WTC11 (cell line): ENCODE measurements around the gene CRAMP1. TPM values are rescaled to one million over a fixed set of nuclear protein-coding genes. Genes with fewer than 3 reads are reported as not detected.

Experiments used
- ATAC-seq: fragments of 200-7000 bp; cut with Tn5 transposase; 2 replicates; pipeline ENCODE4 v1.10.0; 2021; ENCODE audit warnings: mild to moderate bottlenecking, moderate library complexity
- CTCF ChIA-PET: fragments of 300-600 bp; sonication (Branson Sonifier 250); formaldehyde crosslinking; loops from one replicate; lab custom pipeline; 2021; ENCODE audit warnings: antibody characterized with exemption; lab: Charles Lee
- POLR2A ChIA-PET: fragments of 350-600 bp; sonication (Branson Sonifier 250); formaldehyde crosslinking; loops from one replicate; lab custom pipeline; 2021; ENCODE audit warnings: antibody characterized with exemption; lab: Charles Lee
- DNase-seq: peaks from one replicate; pipeline ENCODE4 v3.0.0; 2021; ENCODE audit warnings: low spot score
- H3K27ac Mint-ChIP-seq: 2 replicates; pipeline ENCODE4 v1.8.0; 2021; ENCODE audit warnings: mixed read lengths
- H3K27me3 Mint-ChIP-seq: 2 replicates; pipeline ENCODE4 v1.8.0; 2021; ENCODE audit warnings: low read depth, mild to moderate bottlenecking, moderate library complexity, mixed read lengths
- H3K36me3 Mint-ChIP-seq: 2 replicates; pipeline ENCODE4 v1.8.0; 2021; ENCODE audit warnings: mixed read lengths
- H3K4me1 Mint-ChIP-seq: 2 replicates; pipeline ENCODE4 v1.8.0; 2022; ENCODE audit warnings: mixed read lengths
- H3K4me3 Mint-ChIP-seq: 2 replicates; pipeline ENCODE4 v1.8.0; 2021; ENCODE audit warnings: mild to moderate bottlenecking, moderate library complexity, mixed read lengths
- H3K9me3 Mint-ChIP-seq: 2 replicates; pipeline ENCODE4 v1.8.0; 2021; ENCODE audit warnings: mixed read lengths
- ERG ChIP-seq: fragments of 250-450 bp; sonication (Bioruptor Pico); IDR thresholded peaks from 2 replicates; pipeline ENCODE4 v1.8.0; 2021; ENCODE audit warnings: mild to moderate bottlenecking
- ESRRA ChIP-seq: sonication (generic); formaldehyde crosslinking; IDR thresholded peaks from 2 replicates; pipeline ENCODE4 v1.8.1; 2022; ENCODE audit warnings: mild to moderate bottlenecking, missing genetic modification reagents, borderline replicate concordance
- FOXK1 ChIP-seq: sonication (generic); formaldehyde crosslinking; IDR thresholded peaks from 2 replicates; pipeline ENCODE4 v1.8.0; 2022; ENCODE audit warnings: mild to moderate bottlenecking, moderate library complexity, missing genetic modification reagents
- FOXP1 ChIP-seq: sonication (generic); formaldehyde crosslinking; IDR thresholded peaks from 2 replicates; pipeline ENCODE4 v1.8.0; 2022; ENCODE audit warnings: missing genetic modification reagents, mild to moderate bottlenecking, moderate library complexity, borderline replicate concordance
- GABPB1 ChIP-seq: sonication (generic); formaldehyde crosslinking; IDR thresholded peaks from 2 replicates; pipeline ENCODE4 v1.8.1; 2023; ENCODE audit warnings: mild to moderate bottlenecking, missing genetic modification reagents
- MYBL2 ChIP-seq: sonication (generic); formaldehyde crosslinking; IDR thresholded peaks from 2 replicates; pipeline ENCODE4 v1.8.1; 2023; ENCODE audit warnings: mild to moderate bottlenecking, moderate library complexity, missing genetic modification reagents
- NFYB ChIP-seq: sonication (generic); formaldehyde crosslinking; conservative IDR thresholded peaks from 2 replicates; pipeline ENCODE4 v1.8.0; 2022; ENCODE audit warnings: low read depth, missing genetic modification reagents
- SP1 ChIP-seq: sonication (generic); formaldehyde crosslinking; conservative IDR thresholded peaks from 2 replicates; pipeline ENCODE4 v1.8.1; 2022; ENCODE audit warnings: missing genetic modification reagents
- TEAD4 ChIP-seq: sonication (generic); formaldehyde crosslinking; IDR thresholded peaks from 2 replicates; pipeline ENCODE4 v1.8.0; 2022; ENCODE audit warnings: mild to moderate bottlenecking, missing genetic modification reagents
- USF2 ChIP-seq: sonication (generic); formaldehyde crosslinking; IDR thresholded peaks from 2 replicates; pipeline ENCODE4 v1.8.1; 2023; ENCODE audit warnings: mild to moderate bottlenecking, missing genetic modification reagents, moderate library complexity
- ZNF138 ChIP-seq: sonication (generic); formaldehyde crosslinking; conservative IDR thresholded peaks from 2 replicates; pipeline ENCODE4 v1.8.1; 2022; ENCODE audit warnings: mild to moderate bottlenecking, moderate library complexity, missing genetic modification reagents
- ZNF219 ChIP-seq: sonication (generic); formaldehyde crosslinking; IDR thresholded peaks from 2 replicates; pipeline ENCODE4 v1.8.0; 2023; ENCODE audit warnings: missing genetic modification reagents, mild to moderate bottlenecking, borderline replicate concordance
- ZNF263 ChIP-seq: sonication (generic); formaldehyde crosslinking; IDR thresholded peaks from 2 replicates; pipeline ENCODE4 v1.8.1; 2022; ENCODE audit warnings: low read depth, mild to moderate bottlenecking, moderate library complexity, missing genetic modification reagents
- ZNF396 ChIP-seq: fragments of 250-450 bp; sonication (Bioruptor Pico); IDR thresholded peaks from 2 replicates; pipeline ENCODE4 v1.8.0; 2021; ENCODE audit warnings: mild to moderate bottlenecking, moderate library complexity, borderline replicate concordance
- ZNF512 ChIP-seq: sonication (generic); formaldehyde crosslinking; IDR thresholded peaks from 2 replicates; pipeline ENCODE4 v1.8.1; 2022; ENCODE audit warnings: missing genetic modification reagents, borderline replicate concordance
- total RNA-seq: library from RNA; stranded (reverse); gene quantifications from 3 replicates; pipeline ENCODE4 v1.2.3, GENCODE V29; 2021
- TF ChIP-seq, protein P1 (sequence below): sonication (generic); formaldehyde crosslinking; IDR thresholded peaks from 2 replicates; pipeline ENCODE4 v1.8.1; 2023; ENCODE audit warnings: mild to moderate bottlenecking, missing genetic modification reagents, moderate library complexity
- TF ChIP-seq, protein P2 (sequence below): sonication (generic); formaldehyde crosslinking; IDR thresholded peaks from 2 replicates; pipeline ENCODE4 v1.8.0; 2023; ENCODE audit warnings: mild to moderate bottlenecking, missing genetic modification reagents

CRAMP1 gene
- total RNA-seq, 1 experiment from 2014 or later, result 27.4 TPM

- ChIA-PET CTCF (interaction anchor here (1.5 kb wide), 1 partner anchor 54 kb away, joined by 4 read pairs; no protein-coding TSS in a partner anchor), POLR2A (no interaction called here)
- ATAC-seq (no peak), DNase-seq (no peak)
- TF ChIP-seq USF2 (CRISPR knock-in tag), result no peak
- H3K4me1 Mint-ChIP-seq, result no peaks in the 10 kb centered on the region
- H3K36me3 Mint-ChIP-seq, result peaks cover 72% of the 10 kb centered on the region
- no peak overlapping the region for H3K4me3 Mint-ChIP-seq
- H3K27me3 Mint-ChIP-seq, result no peaks in the 10 kb centered on the region
- no peaks in the 10 kb centered on the region for H3K9me3 Mint-ChIP-seq
- no peak overlapping the region for H3K27ac Mint-ChIP-seq
Measured at GRCh38 chr16:1669698-1670097, 57.5 kb downstream of the CRAMP1 start.

DNA sequence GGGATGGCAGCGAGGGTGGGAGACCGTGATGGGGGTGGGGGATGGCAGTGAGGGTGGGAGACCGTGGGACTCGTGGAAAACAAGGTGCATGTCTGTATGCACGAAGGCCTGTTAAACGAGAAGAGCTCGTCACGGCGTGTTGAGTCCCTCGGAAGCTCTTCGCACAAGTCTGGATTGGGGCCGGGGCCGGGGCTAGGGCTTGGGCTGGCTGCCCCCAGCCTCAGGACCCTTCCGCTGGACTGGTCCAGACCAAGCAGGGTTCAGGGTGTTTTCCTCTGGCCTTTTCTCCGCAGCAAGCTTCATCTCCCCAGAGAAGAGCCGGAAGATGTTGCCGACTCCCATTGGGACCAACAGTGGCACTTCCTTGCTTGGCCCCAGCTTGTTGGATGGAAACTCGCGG, 58.2 kb downstream of the CRAMP1 start:
- ChIA-PET POLR2A (no interaction called here), CTCF (interaction anchor here (1.5 kb wide), 1 partner anchor 53 kb away, joined by 4 read pairs; no protein-coding TSS in a partner anchor)
- H3K27me3 Mint-ChIP-seq, result no peaks in the 10 kb centered on the region
- no peaks in the 10 kb centered on the region for H3K9me3 Mint-ChIP-seq
- H3K27ac Mint-ChIP-seq, result no peak overlapping the region
- TF ChIP-seq FOXP1 (CRISPR knock-in tag) (no peak), GABPB1 (CRISPR knock-in tag) (no peak), NFYB (no peak), ZNF219 (CRISPR knock-in tag) (no peak)
- TF ChIP-seq, protein P1, sequence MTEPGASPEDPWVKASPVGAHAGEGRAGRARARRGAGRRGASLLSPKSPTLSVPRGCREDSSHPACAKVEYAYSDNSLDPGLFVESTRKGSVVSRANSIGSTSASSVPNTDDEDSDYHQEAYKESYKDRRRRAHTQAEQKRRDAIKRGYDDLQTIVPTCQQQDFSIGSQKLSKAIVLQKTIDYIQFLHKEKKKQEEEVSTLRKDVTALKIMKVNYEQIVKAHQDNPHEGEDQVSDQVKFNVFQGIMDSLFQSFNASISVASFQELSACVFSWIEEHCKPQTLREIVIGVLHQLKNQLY (CRISPR knock-in tag), result no peak
- H3K4me3 Mint-ChIP-seq, result no peak overlapping the region
- H3K4me1 Mint-ChIP-seq, result no peaks in the 10 kb centered on the region
- DNase-seq (no peak), ATAC-seq (no peak)
- peaks cover 73% of the 10 kb centered on the region for H3K36me3 Mint-ChIP-seq

DNA sequence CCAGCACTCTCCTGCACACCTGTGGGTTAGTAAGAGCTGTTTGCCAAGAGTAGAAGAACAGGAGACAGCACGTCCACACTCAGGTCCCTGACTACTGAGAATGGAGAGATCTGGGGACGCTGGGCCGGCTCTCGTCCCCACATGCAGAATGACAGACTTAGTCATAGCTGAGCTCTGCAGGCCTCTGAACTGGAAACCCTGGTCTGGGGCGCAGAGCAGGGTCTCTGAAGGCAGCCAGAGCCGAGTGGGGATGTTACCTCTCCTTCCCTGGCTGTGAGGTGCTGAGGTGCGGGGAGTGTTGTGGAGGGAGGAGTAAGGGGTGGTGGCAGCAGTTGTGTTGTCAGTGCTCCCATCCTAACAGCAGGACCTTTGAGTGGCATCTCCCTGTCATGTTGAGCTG, 58.7 kb downstream of the CRAMP1 start:
- Mint-ChIP-seq H3K9me3 (no peaks in the 10 kb centered on the region), H3K4me3 (no peak overlapping the region), H3K27me3 (no peaks in the 10 kb centered on the region), H3K4me1 (no peaks in the 10 kb centered on the region), H3K27ac (no peak overlapping the region), H3K36me3 (peaks cover 75% of the 10 kb centered on the region)
- ATAC-seq (no peak), DNase-seq (no peak)
- ChIA-PET POLR2A (no interaction called here), CTCF (interaction anchor here (1.5 kb wide), 1 partner anchor 53 kb away, joined by 4 read pairs; no protein-coding TSS in a partner anchor)
- TF ChIP-seq ZNF263 (CRISPR knock-in tag) (no peak), ZNF396 (no peak), MYBL2 (CRISPR knock-in tag) (no peak), ESRRA (CRISPR knock-in tag) (no peak), ZNF138 (CRISPR knock-in tag) (no peak), USF2 (CRISPR knock-in tag) (no peak), ERG (CRISPR knock-in tag) (no peak), FOXK1 (CRISPR knock-in tag) (no peak), ZNF512 (no peak), ZNF219 (CRISPR knock-in tag) (no peak), SP1 (CRISPR knock-in tag) (no peak), TEAD4 (CRISPR knock-in tag) (no peak)
- TF ChIP-seq, protein P2, sequence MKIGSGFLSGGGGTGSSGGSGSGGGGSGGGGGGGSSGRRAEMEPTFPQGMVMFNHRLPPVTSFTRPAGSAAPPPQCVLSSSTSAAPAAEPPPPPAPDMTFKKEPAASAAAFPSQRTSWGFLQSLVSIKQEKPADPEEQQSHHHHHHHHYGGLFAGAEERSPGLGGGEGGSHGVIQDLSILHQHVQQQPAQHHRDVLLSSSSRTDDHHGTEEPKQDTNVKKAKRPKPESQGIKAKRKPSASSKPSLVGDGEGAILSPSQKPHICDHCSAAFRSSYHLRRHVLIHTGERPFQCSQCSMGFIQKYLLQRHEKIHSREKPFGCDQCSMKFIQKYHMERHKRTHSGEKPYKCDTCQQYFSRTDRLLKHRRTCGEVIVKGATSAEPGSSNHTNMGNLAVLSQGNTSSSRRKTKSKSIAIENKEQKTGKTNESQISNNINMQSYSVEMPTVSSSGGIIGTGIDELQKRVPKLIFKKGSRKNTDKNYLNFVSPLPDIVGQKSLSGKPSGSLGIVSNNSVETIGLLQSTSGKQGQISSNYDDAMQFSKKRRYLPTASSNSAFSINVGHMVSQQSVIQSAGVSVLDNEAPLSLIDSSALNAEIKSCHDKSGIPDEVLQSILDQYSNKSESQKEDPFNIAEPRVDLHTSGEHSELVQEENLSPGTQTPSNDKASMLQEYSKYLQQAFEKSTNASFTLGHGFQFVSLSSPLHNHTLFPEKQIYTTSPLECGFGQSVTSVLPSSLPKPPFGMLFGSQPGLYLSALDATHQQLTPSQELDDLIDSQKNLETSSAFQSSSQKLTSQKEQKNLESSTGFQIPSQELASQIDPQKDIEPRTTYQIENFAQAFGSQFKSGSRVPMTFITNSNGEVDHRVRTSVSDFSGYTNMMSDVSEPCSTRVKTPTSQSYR, result no peak
